GM12864 (cell line): ENCODE data around the gene HOXA11.

Experiments used
- DNase-seq: peaks from one replicate; pipeline ENCODE4 v3.0.0-alpha.2; 2011; ENCODE audit warnings: low read depth
- H3K4me3 ChIP-seq: 2 replicates; pipeline ENCODE4 v1.5.1; 2011; ENCODE audit warnings: mild to moderate bottlenecking, low read depth, low read length, control low read depth
- CTCF ChIP-seq: IDR thresholded peaks from 2 replicates; pipeline ENCODE4 v1.5.1; 2011; ENCODE audit warnings: low read depth, mild to moderate bottlenecking, moderate library complexity, low read length, control low read depth, inconsistent platforms; ENCODE audit errors: missing control alignments

HOXA11 gene

GRCh38 chr7:27147199-27148030 is 37.6 kb downstream of the HOXA11 start, which contains the start of gene HOXA6:
HOXA6 (minus strand) TSS chr7:27147774; CDS start chr7:27147749, 25 bp downstream.
- H3K4me3 ChIP-seq: no peak within 1 kb of the TSS
- DNase-seq: no peak
- no peak for TF ChIP-seq CTCF

- no peak for TF ChIP-seq CTCF
- no peak for DNase-seq
- no peak overlapping the region for H3K4me3 ChIP-seq
These were observed 38.4 kb downstream of the HOXA11 start for GRCh38 chr7:27146491-27147198.

GRCh38 chr7:27145914-27146412 is 39.1 kb downstream of the HOXA11 start:
- TF ChIP-seq CTCF: no peak
- no peak for DNase-seq
- no peak overlapping the region for H3K4me3 ChIP-seq

- DNase-seq: no peak
- no peak for TF ChIP-seq CTCF
- H3K4me3 ChIP-seq: no peak overlapping the region
These were observed 39.7 kb downstream of the HOXA11 start for GRCh38 chr7:27145165-27145913.

GRCh38 chr7:27144781-27145164 is 40.3 kb downstream of the HOXA11 start:
- no peak for DNase-seq
- no peak overlapping the region for H3K4me3 ChIP-seq
- TF ChIP-seq CTCF: no peak

GRCh38 chr7:27143950-27144780 is 40.9 kb downstream of the HOXA11 start:
- no peak for DNase-seq
- no peak for TF ChIP-seq CTCF
- no peak overlapping the region for H3K4me3 ChIP-seq
